HTERT RPE-1 (cell line): ENCODE data around the gene DCST1.

ENCODE experiments used
- in situ Hi-C: fragments of 300-500 bp; cut with MboI; formaldehyde crosslinking; loops from 4 replicates; pipeline ENCODE4 v1.14.3; 2020; ENCODE audit warnings: low sequenced_read_pairs

Gene DCST1

GRCh38 chr1:155051342-155051776 lies 17.7 kb downstream of the DCST1 start:
- in situ Hi-C loops: no loop called here

GRCh38 chr1:155051777-155052398 lies 18.3 kb downstream of the DCST1 start:
- in situ Hi-C loops: no loop called here

GRCh38 chr1:155052439-155053395 lies 19.1 kb downstream of the DCST1 start:
- in situ Hi-C loops: no loop called here

- in situ Hi-C loops: no loop called here
These were observed 20.0 kb downstream of the DCST1 start for GRCh38 chr1:155053531-155054105.

GRCh38 chr1:155057104-155057503 lies 23.5 kb downstream of the DCST1 start:
- in situ Hi-C loops: no loop called here

GRCh38 chr1:155057788-155058211 lies 24.2 kb downstream of the DCST1 start:
- in situ Hi-C loops: no loop called here

GRCh38 chr1:155060736-155061135 lies 27.1 kb downstream of the DCST1 start:
- in situ Hi-C loops: no loop called here

- in situ Hi-C loops: no loop called here
These were observed 27.9 kb downstream of the DCST1 start for GRCh38 chr1:155061381-155062150.

- in situ Hi-C loops: no loop called here
These were observed 28.6 kb downstream of the DCST1 start for GRCh38 chr1:155062151-155062686.

- in situ Hi-C loops: no loop called here
These were observed 29.2 kb downstream of the DCST1 start for GRCh38 chr1:155062702-155063411.

- in situ Hi-C loops: no loop called here
These were observed 30.0 kb downstream of the DCST1 start, which contains the start of gene EFNA4 for GRCh38 chr1:155063550-155064110. Gene EFNA4 (plus strand): TSS chr1:155063740. CDS start chr1:155063824, 84 bp downstream.

- in situ Hi-C loops: no loop called here
These were observed 30.6 kb downstream of the DCST1 start for GRCh38 chr1:155064111-155064831.

- in situ Hi-C loops: no loop called here
These were observed 31.3 kb downstream of the DCST1 start for GRCh38 chr1:155064832-155065429.

GRCh38 chr1:155066777-155067176 lies 33.2 kb downstream of the DCST1 start:
- in situ Hi-C loops: no loop called here

- in situ Hi-C loops: no loop called here
These were observed 35.0 kb downstream of the DCST1 start for GRCh38 chr1:155068599-155068998.

- in situ Hi-C loops: no loop called here
These were observed 36.0 kb downstream of the DCST1 start for GRCh38 chr1:155069551-155070157.

- in situ Hi-C loops: no loop called here
These were observed 36.6 kb downstream of the DCST1 start for GRCh38 chr1:155070158-155070621.
